Right atrium auricular region (tissue), 2 donors: ENCODE data around the gene SORBS1. TPM values are rescaled to one million over a fixed set of nuclear protein-coding genes. Genes with fewer than 3 reads are reported as not detected.

ENCODE experiments used
- DNase-seq: peaks from one replicate; pipeline ENCODE4 v3.0.0-alpha.2; 2019; ENCODE audit warnings: low spot score
- H3K27ac ChIP-seq, 2 donors: fragments of 200-600 bp; sonication (generic); 1 replicate in 1 of 2; 2 replicates in 1 of 2; pipeline ENCODE4 v1.5.1; 2016 to 2019
- H3K27me3 ChIP-seq, 2 donors: fragments of 200-600 bp; sonication (generic); one replicate each; pipeline versions ENCODE4 v1.5.1 to v1.6.0; 2017 to 2019
- H3K36me3 ChIP-seq: fragments of 200-600 bp; sonication (generic); one replicate; pipeline ENCODE4 v1.5.1; 2016
- H3K4me1 ChIP-seq, 2 donors: fragments of 200-600 bp; sonication (generic); one replicate each; pipeline versions ENCODE4 v1.5.1 to v1.6.0; 2017 to 2019
- H3K4me3 ChIP-seq, 2 donors: fragments of 200-600 bp; sonication (generic); 1 replicate in 1 of 2; 2 replicates in 1 of 2; pipeline ENCODE4 v1.5.1; 2017 to 2019; ENCODE audit warnings: mild to moderate bottlenecking in 1 of 2, moderate library complexity in 1 of 2
- H3K9me3 ChIP-seq, 2 donors: fragments of 200-600 bp; sonication (generic); one replicate each; pipeline ENCODE4 v1.5.1; 2019
- total RNA-seq, 2 donors: library from RNA; depleted of rRNA; stranded (reverse); fragments of >200 nt; gene quantifications; one replicate each; pipeline ENCODE4 v1.1.0, GENCODE V29; 2016
- TF ChIP-seq, protein P1 (sequence below), 2 donors: fragments of 200-600 bp; sonication (generic); IDR thresholded peaks; one replicate each; pipeline ENCODE4 v1.5.1; 2019; ENCODE audit warnings: antibody characterized with exemption in 2 of 2

Gene SORBS1
- total RNA-seq, 2 donors from 2014 or later: 742 to 815 TPM

- DNase-seq: no peak
- H3K4me1 ChIP-seq: peaks cover 0 to 71% of the 10 kb centered on the region in 2 donors
- peak overlapping the region in 1 of 2 donors; percentile 68 for H3K27ac ChIP-seq
- TF ChIP-seq, protein P1, sequence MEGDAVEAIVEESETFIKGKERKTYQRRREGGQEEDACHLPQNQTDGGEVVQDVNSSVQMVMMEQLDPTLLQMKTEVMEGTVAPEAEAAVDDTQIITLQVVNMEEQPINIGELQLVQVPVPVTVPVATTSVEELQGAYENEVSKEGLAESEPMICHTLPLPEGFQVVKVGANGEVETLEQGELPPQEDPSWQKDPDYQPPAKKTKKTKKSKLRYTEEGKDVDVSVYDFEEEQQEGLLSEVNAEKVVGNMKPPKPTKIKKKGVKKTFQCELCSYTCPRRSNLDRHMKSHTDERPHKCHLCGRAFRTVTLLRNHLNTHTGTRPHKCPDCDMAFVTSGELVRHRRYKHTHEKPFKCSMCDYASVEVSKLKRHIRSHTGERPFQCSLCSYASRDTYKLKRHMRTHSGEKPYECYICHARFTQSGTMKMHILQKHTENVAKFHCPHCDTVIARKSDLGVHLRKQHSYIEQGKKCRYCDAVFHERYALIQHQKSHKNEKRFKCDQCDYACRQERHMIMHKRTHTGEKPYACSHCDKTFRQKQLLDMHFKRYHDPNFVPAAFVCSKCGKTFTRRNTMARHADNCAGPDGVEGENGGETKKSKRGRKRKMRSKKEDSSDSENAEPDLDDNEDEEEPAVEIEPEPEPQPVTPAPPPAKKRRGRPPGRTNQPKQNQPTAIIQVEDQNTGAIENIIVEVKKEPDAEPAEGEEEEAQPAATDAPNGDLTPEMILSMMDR (IDR thresholded peaks at IDR 0.05): no peak
- H3K27me3 ChIP-seq: no peaks in the 10 kb centered on the region
- no peak overlapping the region for H3K4me3 ChIP-seq
- H3K9me3 ChIP-seq: no peaks in the 10 kb centered on the region
- H3K36me3 ChIP-seq: peaks cover 6% of the 10 kb centered on the region
These were observed 106.2 kb downstream of the SORBS1 start for GRCh38 chr10:95454940-95455339.

GRCh38 chr10:95454356-95454755 lies 106.8 kb downstream of the SORBS1 start:
- peaks cover 6% of the 10 kb centered on the region for H3K36me3 ChIP-seq
- H3K27me3 ChIP-seq: no peaks in the 10 kb centered on the region
- DNase-seq: no peak
- peaks cover 0 to 66% of the 10 kb centered on the region in 2 donors for H3K4me1 ChIP-seq
- no peak overlapping the region for H3K4me3 ChIP-seq
- peak overlapping the region in 1 of 2 donors; percentile 68 for H3K27ac ChIP-seq
- no peaks in the 10 kb centered on the region for H3K9me3 ChIP-seq
- TF ChIP-seq, protein P1 (IDR thresholded peaks at IDR 0.05): no peak

DNA sequence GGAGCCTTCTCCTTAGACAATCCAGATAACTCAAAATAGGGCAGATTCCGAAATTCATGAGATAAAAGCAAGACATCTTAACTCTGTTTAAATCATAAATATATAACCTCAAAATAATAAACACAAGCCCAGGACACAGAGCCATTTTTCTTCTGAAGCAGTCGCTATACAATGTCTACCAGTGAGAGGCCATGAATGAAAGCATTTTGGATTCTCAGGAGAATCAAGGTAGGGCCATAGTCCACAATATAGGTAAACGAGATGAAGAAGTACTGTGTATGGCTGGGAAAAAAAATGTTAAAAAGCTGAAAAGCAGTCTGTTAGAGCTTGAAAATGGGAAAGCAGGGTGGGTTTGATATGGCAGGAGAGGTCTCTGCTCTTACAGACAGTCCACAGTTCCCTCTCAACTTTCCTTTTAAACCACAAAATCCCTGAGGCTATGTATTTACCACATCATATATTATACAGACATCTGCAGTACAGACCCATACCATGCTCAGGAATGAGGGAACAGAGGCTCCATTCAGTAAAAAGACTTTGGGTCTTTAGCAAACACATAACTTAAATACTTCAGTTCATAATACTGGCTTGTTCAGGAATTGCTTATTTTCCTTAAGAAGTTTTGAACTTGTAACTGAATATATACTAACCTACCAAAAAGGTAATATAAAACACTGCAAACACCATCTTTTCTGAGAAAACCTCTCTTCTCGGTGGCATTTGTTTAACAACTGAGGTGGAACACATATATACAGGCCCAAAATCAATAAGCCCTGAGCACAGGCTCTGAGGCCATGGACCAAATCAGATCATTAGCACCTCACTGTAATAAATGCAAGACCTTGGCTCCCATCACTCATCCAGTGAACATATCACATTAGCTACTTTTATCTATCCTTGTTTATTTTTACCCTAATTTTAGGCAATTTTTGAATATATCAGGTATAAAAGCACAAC lies 109.3 kb downstream of the SORBS1 start:
- Histone ChIP-seq H3K9me3 (no peaks in the 10 kb centered on the region), H3K4me3 (no peak overlapping the region), H3K4me1 (peaks cover 0 to 72% of the 10 kb centered on the region in 2 donors), H3K36me3 (peaks cover 6% of the 10 kb centered on the region), H3K27ac (peak overlapping the region; percentile 54 to 96), H3K27me3 (no peaks in the 10 kb centered on the region)
- TF ChIP-seq, protein P1 (IDR thresholded peaks at IDR 0.05): no peak
- DNase-seq: no peak

GRCh38 chr10:95451150-95451549 lies 110.0 kb downstream of the SORBS1 start:
- Histone ChIP-seq H3K4me1 (peaks cover 0 to 72% of the 10 kb centered on the region in 2 donors), H3K9me3 (no peaks in the 10 kb centered on the region), H3K4me3 (no peak overlapping the region), H3K27ac (peak overlapping the region; percentile 54 to 96), H3K36me3 (peaks cover 6% of the 10 kb centered on the region), H3K27me3 (no peaks in the 10 kb centered on the region)
- TF ChIP-seq, protein P1 (IDR thresholded peaks at IDR 0.05): no peak
- no peak for DNase-seq

GRCh38 chr10:95450188-95450587 lies 111.0 kb downstream of the SORBS1 start:
- Histone ChIP-seq H3K9me3 (no peaks in the 10 kb centered on the region), H3K27me3 (no peaks in the 10 kb centered on the region), H3K27ac (peak overlapping the region; percentile 54 to 96), H3K36me3 (peaks cover 6% of the 10 kb centered on the region), H3K4me1 (peaks cover 0 to 80% of the 10 kb centered on the region in 2 donors), H3K4me3 (no peak overlapping the region)
- no peak for DNase-seq
- TF ChIP-seq, protein P1 (IDR thresholded peaks at IDR 0.05): no peak
